ENCODE data around the gene NCAPH2.

NCAPH2 gene

GRCh38 chr22:50488886-50489285 is 19.1 kb upstream of the NCAPH2 start:
- in situ Hi-C loops (cut with MboI; ENCODE audit: low sequenced_read_pairs): no loop called here

DNA sequence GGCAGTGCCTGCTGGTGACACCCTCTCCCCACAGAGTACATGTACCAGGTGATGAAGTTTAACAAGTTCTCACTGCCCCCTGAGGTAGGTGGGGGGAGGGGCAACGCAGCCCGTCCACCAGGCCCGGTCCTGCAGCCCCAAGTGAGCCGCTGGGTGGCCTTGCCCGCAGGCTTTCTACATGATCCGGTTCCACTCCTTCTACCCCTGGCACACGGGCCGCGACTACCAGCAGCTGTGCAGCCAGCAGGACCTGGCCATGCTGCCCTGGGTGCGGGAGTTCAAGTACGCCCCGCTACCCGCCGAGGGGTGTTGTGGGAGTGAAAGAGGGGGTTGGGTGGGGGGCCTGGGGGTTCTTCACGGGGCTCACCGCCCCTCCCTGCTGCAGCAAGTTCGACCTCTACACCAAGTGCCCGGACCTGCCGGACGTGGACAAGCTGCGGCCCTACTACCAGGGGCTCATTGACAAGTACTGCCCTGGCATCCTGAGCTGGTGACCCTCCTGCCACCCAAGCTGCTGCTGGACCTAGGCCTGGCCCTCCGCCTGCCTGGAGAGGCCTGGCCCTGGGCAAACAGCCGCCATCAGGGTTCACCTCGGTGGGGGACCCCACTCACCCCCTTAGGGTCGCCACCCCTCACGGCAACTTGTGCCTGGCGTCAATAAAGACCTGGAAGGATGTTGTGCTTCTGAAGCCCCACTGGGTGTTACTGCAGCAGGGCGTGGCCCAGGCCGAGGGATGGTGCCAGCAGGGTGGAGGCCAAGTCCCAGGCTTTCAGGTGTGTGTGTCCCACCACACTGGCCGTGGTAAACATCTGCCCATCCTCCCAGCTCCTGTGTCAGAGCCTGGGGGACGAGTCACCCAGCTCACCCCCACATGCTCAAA is 18.4 kb upstream of the NCAPH2 start:
- in situ Hi-C loops (cut with MboI; ENCODE audit: low sequenced_read_pairs): loop anchor here (10.0 kb wide), 1 partner anchor 225 kb away; the partner anchor contains the start of gene MAPK12

- in situ Hi-C loops (cut with MboI; ENCODE audit: low sequenced_read_pairs): loop anchor here (10.0 kb wide), 1 partner anchor 226 kb away; the partner anchor contains the start of gene MAPK12
These were observed 17.3 kb upstream of the NCAPH2 start for GRCh38 chr22:50490531-50491308.

GRCh38 chr22:50497093-50497492 is 10.9 kb upstream of the NCAPH2 start:
- in situ Hi-C loops (cut with MboI; ENCODE audit: low sequenced_read_pairs): loop anchor here (10.0 kb wide), 1 partner anchor 232 kb away; the partner anchor contains the start of gene MAPK12

- in situ Hi-C loops (cut with MboI; ENCODE audit: low sequenced_read_pairs): loop anchor here (10.0 kb wide), 1 partner anchor 234 kb away; the partner anchor contains the start of gene MAPK12
These were observed 9.6 kb upstream of the NCAPH2 start for GRCh38 chr22:50498322-50498890.

DNA sequence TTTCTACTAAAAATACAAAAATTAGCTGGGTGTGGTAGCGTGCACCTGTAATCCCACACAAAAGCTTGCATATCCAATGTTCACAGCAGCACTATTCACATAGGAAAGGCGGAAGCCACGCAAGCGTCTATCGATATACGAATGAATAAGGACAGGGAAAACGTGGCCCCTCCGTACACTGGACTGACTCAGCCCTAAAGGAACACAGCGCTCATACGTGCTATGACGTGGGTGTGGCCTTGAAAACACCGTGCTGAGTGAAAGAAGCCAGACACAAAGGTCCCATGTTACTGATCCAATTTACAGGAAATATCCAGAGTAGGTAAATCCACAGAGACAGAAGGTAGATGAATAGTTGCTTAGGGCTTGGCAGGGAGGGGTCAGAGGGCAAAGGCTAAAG is 7.6 kb upstream of the NCAPH2 start:
- in situ Hi-C loops (cut with MboI; ENCODE audit: low sequenced_read_pairs): no loop called here

GRCh38 chr22:50502096-50502495 is 5.9 kb upstream of the NCAPH2 start:
- in situ Hi-C loops (cut with MboI; ENCODE audit: low sequenced_read_pairs): no loop called here

DNA sequence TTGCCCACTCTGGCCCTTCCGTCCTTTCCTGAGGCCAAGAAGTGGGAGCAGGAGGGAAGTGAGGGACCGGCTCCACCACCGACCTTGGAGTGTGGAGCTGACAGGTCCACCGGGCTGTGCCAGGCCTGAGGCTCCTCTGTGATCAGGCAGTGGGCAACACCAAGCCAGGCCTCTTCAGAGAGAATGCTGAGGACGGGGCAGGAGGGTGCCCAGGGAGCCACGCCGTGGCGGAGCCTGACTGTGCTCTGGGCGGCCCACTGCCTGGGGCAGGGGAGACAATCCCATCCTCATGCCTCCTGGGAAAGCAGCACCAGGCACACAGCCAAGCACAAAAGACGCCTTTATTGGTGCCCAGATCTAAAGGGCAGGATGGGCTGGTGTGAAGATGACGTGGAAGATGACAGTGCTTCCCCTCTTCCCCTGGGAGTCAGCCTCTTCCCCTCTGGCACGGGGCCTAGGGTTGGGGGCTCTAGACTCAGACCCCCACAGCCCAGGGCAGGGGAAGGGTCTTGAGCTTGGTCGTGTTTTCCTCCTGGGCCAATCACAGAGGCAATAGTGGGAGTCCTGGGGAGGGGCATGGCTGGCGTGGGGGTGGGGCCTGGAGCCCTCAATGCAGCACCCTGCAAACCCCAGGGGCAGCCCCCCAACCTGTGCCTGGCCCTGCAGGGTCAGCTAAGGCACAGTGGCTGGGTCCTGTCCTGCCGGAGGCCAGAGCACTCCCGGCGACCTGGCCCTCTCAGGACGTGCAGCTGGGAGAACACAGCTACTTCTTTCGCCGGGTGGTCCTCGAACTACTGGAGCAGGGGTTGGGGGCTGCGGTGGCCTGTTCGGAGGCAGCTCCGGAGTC is 5.2 kb upstream of the NCAPH2 start:
- in situ Hi-C loops (cut with MboI; ENCODE audit: low sequenced_read_pairs): no loop called here

DNA sequence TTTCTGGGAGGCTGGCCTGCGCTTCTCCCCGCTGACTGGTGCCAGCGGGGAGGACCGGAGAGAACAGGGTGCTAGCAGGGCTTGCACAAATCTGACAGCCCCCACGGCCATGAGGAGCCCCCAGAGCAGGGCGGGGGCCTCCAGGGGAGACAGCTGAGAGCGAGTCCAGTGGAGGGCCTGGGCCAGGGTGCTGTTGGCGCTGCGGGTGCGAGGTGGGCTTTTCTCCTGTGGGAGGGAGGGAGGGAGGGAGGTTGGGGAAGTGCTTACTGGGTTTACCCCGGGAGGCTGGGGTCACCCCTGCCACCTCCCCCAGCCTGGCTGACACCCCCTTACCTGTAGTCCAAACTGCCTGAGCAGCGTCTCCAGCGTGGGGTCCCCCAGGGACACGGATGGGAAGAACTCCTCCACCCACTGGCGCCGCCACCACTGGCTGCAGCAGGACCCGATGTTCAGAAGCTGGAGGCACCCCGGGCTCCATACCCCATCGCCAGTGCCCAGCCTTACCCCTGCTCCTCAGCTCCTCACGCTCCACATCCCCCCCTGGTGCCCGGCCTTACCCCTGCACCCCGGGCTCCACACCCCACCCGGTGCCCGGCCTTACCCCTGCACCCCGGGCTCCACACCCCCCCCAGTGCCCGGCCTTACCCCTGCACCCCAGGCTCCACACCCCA is 4.4 kb upstream of the NCAPH2 start:
- in situ Hi-C loops (cut with MboI; ENCODE audit: low sequenced_read_pairs): no loop called here

DNA sequence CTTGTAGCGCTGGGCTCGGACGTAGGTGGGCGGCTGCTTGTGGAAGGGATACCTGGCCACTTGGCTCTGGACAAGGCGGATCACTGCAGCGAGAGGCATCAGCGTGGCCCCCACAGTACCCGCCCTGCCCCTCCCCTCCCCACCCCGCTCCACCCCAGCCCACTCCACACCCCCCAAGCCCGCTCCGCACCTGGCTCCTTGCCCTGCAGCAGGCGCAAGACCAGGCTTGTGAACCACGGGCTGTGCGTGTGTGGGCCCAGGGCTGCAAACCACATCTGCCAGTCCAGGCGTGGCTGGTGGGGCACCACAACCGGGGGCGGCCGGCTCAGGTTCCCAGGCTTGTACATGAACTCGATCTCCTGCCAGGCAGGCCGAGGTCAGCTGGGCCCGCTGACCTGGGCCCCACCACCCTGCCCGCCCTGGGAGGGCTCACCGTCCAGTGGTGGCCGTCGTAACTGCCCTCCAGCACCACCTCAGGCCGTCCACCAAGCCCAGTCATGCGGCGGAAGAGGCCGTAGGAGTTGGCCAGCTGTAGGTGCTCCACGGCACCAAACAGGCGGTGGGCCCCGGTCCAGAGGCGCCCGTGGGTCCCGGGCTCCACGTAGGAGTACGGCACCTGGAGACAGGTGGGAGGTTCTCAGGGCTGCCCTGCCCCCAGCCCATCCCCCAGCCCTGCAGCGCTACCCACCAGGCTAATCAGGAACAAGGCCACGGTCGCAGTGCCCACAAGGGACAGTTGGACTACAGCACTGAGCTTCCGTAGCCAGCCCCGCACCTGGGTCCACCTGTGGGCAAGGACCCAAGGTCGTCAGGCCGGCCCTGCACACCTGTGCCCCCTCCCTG is 3.4 kb upstream of the NCAPH2 start:
- in situ Hi-C loops (cut with MboI; ENCODE audit: low sequenced_read_pairs): no loop called here

DNA sequence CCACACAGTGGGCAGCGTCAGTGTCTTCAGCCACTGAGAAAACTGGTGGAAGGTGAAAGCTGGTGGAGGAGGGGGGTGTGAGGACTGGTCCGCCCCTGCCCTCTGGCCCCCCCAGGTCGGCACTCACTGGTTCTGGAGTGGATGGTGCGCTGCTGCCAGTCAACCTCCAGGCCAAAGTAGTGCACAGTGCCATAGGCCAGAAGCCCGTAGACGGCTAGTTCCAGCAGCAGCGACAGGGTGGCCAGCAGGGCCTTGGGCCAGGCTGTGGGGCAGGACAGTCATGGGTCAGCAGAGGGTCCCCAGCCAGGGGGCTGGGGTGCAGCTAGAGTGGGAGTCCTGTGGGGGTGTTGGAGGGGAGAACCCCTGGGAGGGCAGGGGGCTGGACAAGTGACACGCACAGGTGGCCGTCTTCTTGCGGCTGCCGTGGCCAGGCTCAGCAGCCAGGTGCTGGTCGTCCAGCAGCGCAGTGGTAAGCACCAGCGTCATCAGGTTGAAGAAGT is 2.7 kb upstream of the NCAPH2 start:
- in situ Hi-C loops (cut with MboI; ENCODE audit: low sequenced_read_pairs): no loop called here

DNA sequence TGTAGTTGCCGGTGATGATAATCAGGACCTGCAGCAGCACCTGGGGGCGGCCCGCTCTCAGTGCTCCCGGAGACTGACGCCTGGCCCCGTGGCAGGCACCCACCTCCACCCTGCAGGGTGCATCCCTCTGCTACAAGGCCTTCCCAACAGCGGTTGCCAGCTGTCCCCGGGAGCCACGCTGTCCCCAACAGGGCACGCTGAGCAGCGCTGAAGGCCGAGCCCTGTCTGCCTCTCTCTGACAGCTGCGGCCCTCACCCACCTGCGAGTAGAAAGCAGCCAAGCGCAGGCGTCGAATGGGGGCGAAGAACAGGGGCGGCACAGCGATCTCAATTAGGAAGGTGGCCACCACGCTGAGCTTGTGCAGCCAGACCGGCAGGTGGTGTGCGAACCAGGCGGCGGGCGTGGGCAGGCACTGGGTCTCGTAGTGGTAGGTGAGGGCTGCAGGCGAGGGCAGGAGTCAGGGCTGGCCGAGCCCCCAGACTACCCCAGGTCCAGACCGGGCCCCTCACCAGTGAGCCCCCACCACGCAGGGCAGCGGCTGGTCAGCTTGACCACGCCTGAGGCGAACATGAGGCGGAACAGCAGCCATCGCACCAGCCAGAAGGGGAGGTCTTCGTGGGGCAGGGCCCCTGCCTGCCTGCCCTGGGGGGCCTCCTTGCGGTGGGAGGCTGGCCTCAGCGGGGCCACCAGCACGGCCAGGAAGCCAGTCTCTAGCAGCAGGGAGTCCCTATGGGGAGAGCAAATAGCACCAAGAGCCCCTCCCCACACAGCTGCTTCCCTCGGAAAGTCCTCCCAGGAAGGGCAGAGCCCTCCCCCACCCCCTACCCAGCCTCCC is 2.0 kb upstream of the NCAPH2 start:
- in situ Hi-C loops (cut with MboI; ENCODE audit: low sequenced_read_pairs): no loop called here

GRCh38 chr22:50506611-50507420 is 1.2 kb upstream of the NCAPH2 start:
- in situ Hi-C loops (cut with MboI; ENCODE audit: low sequenced_read_pairs): no loop called here

DNA sequence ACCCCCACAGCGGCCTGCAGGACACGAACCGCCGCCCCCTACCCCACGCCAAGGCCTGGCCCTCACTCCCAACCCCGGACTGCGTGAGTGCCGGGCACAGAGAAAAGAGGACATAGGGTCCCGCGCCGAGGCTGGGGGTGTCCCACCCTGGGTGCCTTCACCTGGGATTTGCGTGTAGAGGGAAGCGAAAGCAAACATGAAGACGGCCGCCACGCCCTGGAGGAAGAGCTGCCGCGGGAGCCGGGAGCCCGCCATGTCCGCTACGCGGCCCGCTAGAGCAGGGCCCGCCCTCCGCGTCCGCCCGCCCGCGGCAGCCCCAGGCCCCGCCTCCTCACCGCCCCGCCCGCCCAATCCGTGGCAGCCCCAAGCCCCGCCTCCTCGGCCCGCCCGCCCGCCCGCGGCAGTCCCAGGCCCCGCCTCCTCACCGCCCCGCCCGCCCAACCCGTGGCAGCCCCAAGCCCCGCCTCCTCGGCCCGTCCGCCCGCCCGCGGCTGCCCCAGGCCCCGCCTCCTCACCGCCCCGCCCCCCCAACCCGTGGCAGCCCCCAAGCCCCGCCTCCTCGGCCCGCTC is 518 bp upstream of the NCAPH2 start, which contains the start of gene LMF2:
TSS of gene LMF2 (minus strand) at position 282 of the 570 bp plus-strand sequence. CDS start at position 255, 27 bp downstream.
- in situ Hi-C loops (cut with MboI; ENCODE audit: low sequenced_read_pairs): no loop called here

- in situ Hi-C loops (cut with MboI; ENCODE audit: low sequenced_read_pairs): no loop called here
These were observed 873 bp downstream of the NCAPH2 start for GRCh38 chr22:50508897-50509296.

DNA sequence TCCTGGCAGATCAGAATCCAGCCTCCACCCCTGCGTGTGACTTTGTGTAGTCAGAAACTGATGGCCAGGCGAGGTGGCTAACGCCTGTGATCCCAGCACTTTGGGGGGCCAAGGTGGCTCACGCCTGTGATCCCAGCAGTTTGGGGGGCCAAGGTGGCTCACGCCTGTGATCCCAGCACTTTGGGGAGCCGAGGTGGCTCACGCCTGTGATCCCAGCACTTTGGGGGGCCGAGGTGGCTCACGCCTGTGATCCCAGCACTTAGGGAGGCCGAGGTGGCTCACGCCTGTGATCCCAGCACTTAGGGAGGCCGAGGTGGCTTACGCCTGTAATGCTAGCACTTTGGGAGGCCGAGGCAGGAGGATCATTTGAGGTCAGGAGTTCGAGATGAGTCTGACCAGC is 5.2 kb downstream of the NCAPH2 start:
- in situ Hi-C loops (cut with MboI; ENCODE audit: low sequenced_read_pairs): no loop called here

GRCh38 chr22:50516068-50516467 is 8.0 kb downstream of the NCAPH2 start:
- in situ Hi-C loops (cut with MboI; ENCODE audit: low sequenced_read_pairs): no loop called here
